GM23248 (cell line): ENCODE results near the gene ZNF469. TPM values are rescaled to one million over a fixed set of nuclear protein-coding genes. Genes with fewer than 3 reads are reported as not detected.

Source experiments
- DNase-seq: peaks from one replicate; pipeline ENCODE4 v3.0.0-alpha.2; 2015
- H2AFZ ChIP-seq: fragments of 200-600 bp; sonication (generic); 2 replicates; pipeline ENCODE4 v1.6.1; 2016; ENCODE audit warnings: antibody characterized with exemption
- H3F3A ChIP-seq: fragments of 200-600 bp; sonication (generic); 2 replicates; pipeline ENCODE4 v1.6.1; 2016; ENCODE audit warnings: mild to moderate bottlenecking, antibody characterized with exemption, mixed run types; ENCODE audit not compliant: insufficient read depth
- H3K27ac ChIP-seq: fragments of 200-600 bp; sonication (generic); 2 replicates; pipeline ENCODE4 v1.5.1; 2016; ENCODE audit warnings: mild to moderate bottlenecking
- H3K27me3 ChIP-seq: fragments of 200-600 bp; sonication (generic); replicated peaks from 2 replicates; pipeline ENCODE4 v1.6.1; 2016; ENCODE audit warnings: mild to moderate bottlenecking; ENCODE audit not compliant: insufficient read depth
- H3K36me3 ChIP-seq: fragments of 200-600 bp; sonication (generic); 2 replicates; pipeline ENCODE4 v1.6.1; 2016; ENCODE audit warnings: low read depth, mild to moderate bottlenecking
- H3K4me1 ChIP-seq: fragments of 200-600 bp; sonication (generic); 2 replicates; pipeline ENCODE4 v1.6.1; 2016; ENCODE audit warnings: mild to moderate bottlenecking; ENCODE audit not compliant: insufficient read depth
- H3K4me2 ChIP-seq: fragments of 200-600 bp; sonication (generic); one replicate; pipeline ENCODE4 v1.6.1; 2016; ENCODE audit warnings: mild to moderate bottlenecking; ENCODE audit not compliant: unreplicated experiment
- H3K4me3 ChIP-seq: fragments of 200-600 bp; sonication (generic); 2 replicates; pipeline ENCODE4 v1.5.1; 2016; ENCODE audit warnings: mild to moderate bottlenecking
- H3K79me2 ChIP-seq: fragments of 200-600 bp; sonication (generic); 2 replicates; pipeline ENCODE4 v1.6.1; 2016; ENCODE audit warnings: mild to moderate bottlenecking; ENCODE audit not compliant: insufficient read depth
- H3K9ac ChIP-seq: fragments of 200-600 bp; sonication (generic); 2 replicates; pipeline ENCODE4 v1.6.1; 2016; ENCODE audit warnings: mild to moderate bottlenecking
- H3K9me2 ChIP-seq: fragments of 200-600 bp; sonication (generic); 2 replicates; pipeline ENCODE4 v1.6.1; 2016; ENCODE audit warnings: mixed run types, mild to moderate bottlenecking, moderate library complexity; ENCODE audit not compliant: insufficient read depth
- H3K9me3 ChIP-seq: fragments of 200-600 bp; sonication (generic); one replicate; pipeline ENCODE4 v1.6.1; 2017; ENCODE audit warnings: low read depth
- H4K20me1 ChIP-seq: fragments of 200-600 bp; sonication (generic); 2 replicates; pipeline ENCODE4 v1.6.0; 2016; ENCODE audit not compliant: insufficient read depth
- EZH2 ChIP-seq: fragments of 200-600 bp; sonication (generic); IDR thresholded peaks from 2 replicates; pipeline ENCODE4 v1.6.1; 2018; ENCODE audit warnings: antibody characterized with exemption, mild to moderate bottlenecking; ENCODE audit not compliant: insufficient read depth, poor library complexity, severe bottlenecking
- EZH2phosphoT487 ChIP-seq: fragments of 200-600 bp; sonication (generic); IDR thresholded peaks from 2 replicates; pipeline ENCODE4 v1.6.1; 2018; ENCODE audit warnings: antibody characterized with exemption, moderate library complexity, mild to moderate bottlenecking, low read depth; ENCODE audit not compliant: insufficient read depth
- WGBS, 2 experiments: methylation state at CpG; one replicate each; pipeline ENCODE4 v1.1.6; 2015 to 2017; ENCODE audit warnings: low lambda C conversion rate in 2 of 2, low coverage in 1 of 2; ENCODE audit errors: missing lambda C conversion rate in 2 of 2; 5-methylcytosine and 5-hydroxymethylcytosine counted together
- in situ Hi-C: fragments of 300-500 bp; cut with MboI; formaldehyde crosslinking; loops from 2 replicates; pipeline ENCODE4 v1.15.0; 2020
- polyA plus RNA-seq: library from polyadenylated mRNA; unstranded; fragments of >200 nt; fragmentation: Nextera tagmentation; extraction: Ambion mirVana; gene quantifications from 2 replicates; pipeline ENCODE4 v1.2.1, GENCODE V29; 2016
- total RNA-seq: library from RNA; depleted of rRNA; stranded (reverse); fragments of >200 nt; shearing (Covaris generic); gene quantifications from 2 replicates; pipeline ENCODE4 v1.2.3, GENCODE V29; 2014

Gene ZNF469
- total and polyA plus RNA-seq, 2 experiments from 2014 or later = 0.65 to 2.6 TPM

- H3K27me3 ChIP-seq = no peaks in the 10 kb centered on the region
- H3K4me3 ChIP-seq = no peak overlapping the region
- H3F3A ChIP-seq = no peaks in the 10 kb centered on the region
- H4K20me1 ChIP-seq = no peaks in the 10 kb centered on the region
- no peaks in the 10 kb centered on the region for H3K36me3 ChIP-seq
- no peaks in the 10 kb centered on the region for H3K9me3 ChIP-seq
- H3K4me2 ChIP-seq = no peak overlapping the region
- no peak overlapping the region for H3K9ac ChIP-seq
- H3K79me2 ChIP-seq = peaks cover 17% of the 10 kb centered on the region; the same call in 1 of the 2 replicates
- no peak overlapping the region for H3K27ac ChIP-seq
- DNase-seq = no peak
- in situ Hi-C loops = no loop called here
- TF ChIP-seq EZH2 = no peak
- no peak for TF ChIP-seq EZH2phosphoT487
- no peaks in the 10 kb centered on the region for H3K9me2 ChIP-seq
- H3K4me1 ChIP-seq = no peaks in the 10 kb centered on the region
- WGBS, 2 experiments = 89 to 91% methylated on average over 19 to 21 of the region's 21 CpGs
- H2AFZ ChIP-seq = no peak overlapping the region
Observed at GRCh38 chr16:88395669-88396584, 13.2 kb downstream of the ZNF469 start.

- Histone ChIP-seq H3K27me3 (no peaks in the 10 kb centered on the region), H3K4me1 (no peaks in the 10 kb centered on the region), H3K9me2 (no peaks in the 10 kb centered on the region), H3K9ac (no peak overlapping the region), H3K4me3 (no peak overlapping the region), H3K27ac (no peak overlapping the region), H3F3A (no peaks in the 10 kb centered on the region), H3K9me3 (no peaks in the 10 kb centered on the region), H3K4me2 (no peak overlapping the region), H3K79me2 (peaks cover 10% of the 10 kb centered on the region; the same call in 1 of the 2 replicates), H3K36me3 (no peaks in the 10 kb centered on the region), H4K20me1 (no peaks in the 10 kb centered on the region), H2AFZ (no peak overlapping the region)
- TF ChIP-seq EZH2 (no peak), EZH2phosphoT487 (no peak)
- WGBS, 2 experiments = 92 to 93% methylated on average over 20 of the region's 20 CpGs
- no peak for DNase-seq
- in situ Hi-C loops = no loop called here
Observed at GRCh38 chr16:88398170-88398873, 15.6 kb downstream of the ZNF469 start.

DNA sequence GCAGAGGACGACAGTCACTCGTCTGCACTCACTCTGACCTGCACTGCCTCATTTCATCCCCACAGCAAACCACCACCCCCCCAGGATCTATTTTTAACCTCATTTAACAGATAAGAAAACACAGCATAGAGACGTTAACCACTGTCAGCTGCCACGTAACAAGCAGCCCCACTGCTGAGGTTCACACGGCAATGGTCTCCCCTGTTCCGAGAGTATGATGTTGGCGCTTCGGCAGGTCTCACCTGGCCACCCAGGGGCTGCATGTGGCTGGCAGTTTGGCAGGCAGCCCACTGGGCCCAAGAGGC is 16.1 kb downstream of the ZNF469 start:
- H3K4me2 ChIP-seq = no peak overlapping the region
- no peak overlapping the region for H2AFZ ChIP-seq
- DNase-seq = no peak
- H3K36me3 ChIP-seq = no peaks in the 10 kb centered on the region
- 88 to 94% methylated on average over 8 of the region's 8 CpGs for WGBS, 2 experiments
- no peaks in the 10 kb centered on the region for H3F3A ChIP-seq
- in situ Hi-C loops = no loop called here
- H3K9me3 ChIP-seq = no peaks in the 10 kb centered on the region
- no peaks in the 10 kb centered on the region for H3K27me3 ChIP-seq
- no peaks in the 10 kb centered on the region for H3K4me1 ChIP-seq
- TF ChIP-seq EZH2 (no peak), EZH2phosphoT487 (no peak)
- H3K9ac ChIP-seq = no peak overlapping the region
- H4K20me1 ChIP-seq = no peaks in the 10 kb centered on the region
- no peaks in the 10 kb centered on the region for H3K9me2 ChIP-seq
- H3K4me3 ChIP-seq = no peak overlapping the region
- no peak overlapping the region for H3K27ac ChIP-seq
- peaks cover 5% of the 10 kb centered on the region; the same call in 1 of the 2 replicates for H3K79me2 ChIP-seq

DNA sequence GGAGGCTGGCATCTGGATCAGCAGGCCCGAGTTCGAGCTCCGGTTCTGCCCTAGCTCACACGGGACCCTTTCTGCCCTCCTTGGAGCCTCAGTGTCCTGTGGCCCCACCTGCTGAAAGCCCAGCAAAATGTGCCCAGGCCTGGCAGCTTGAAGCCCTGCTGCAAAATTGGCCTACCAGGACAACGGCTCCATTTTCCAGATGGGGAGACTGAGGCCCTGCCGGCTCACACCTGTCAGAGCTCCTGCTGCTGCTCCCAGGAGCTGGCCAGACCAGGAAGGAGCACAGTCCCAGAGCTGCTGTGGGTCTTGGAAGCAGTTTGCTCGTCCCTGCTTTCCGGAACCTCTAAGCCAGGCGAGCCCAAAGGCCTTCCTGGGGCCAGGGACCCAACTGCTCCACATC is 17.4 kb downstream of the ZNF469 start:
- H2AFZ ChIP-seq = no peak overlapping the region
- no peaks in the 10 kb centered on the region for H3F3A ChIP-seq
- H3K4me1 ChIP-seq = no peaks in the 10 kb centered on the region
- no peaks in the 10 kb centered on the region for H3K27me3 ChIP-seq
- no peaks in the 10 kb centered on the region for H3K36me3 ChIP-seq
- in situ Hi-C loops = no loop called here
- H3K9me3 ChIP-seq = no peaks in the 10 kb centered on the region
- H3K4me2 ChIP-seq = no peak overlapping the region
- no peak overlapping the region for H3K9ac ChIP-seq
- no peak for TF ChIP-seq EZH2phosphoT487
- WGBS, 2 experiments = 97 to 99% methylated on average over 9 of the region's 9 CpGs
- no peaks in the 10 kb centered on the region for H4K20me1 ChIP-seq
- H3K27ac ChIP-seq = no peak overlapping the region
- no peak for DNase-seq
- H3K9me2 ChIP-seq = no peaks in the 10 kb centered on the region
- H3K79me2 ChIP-seq = 0 out of 2 replicates have a peak, but pooled peaks cover 3% of the 10 kb centered on the region
- no peak overlapping the region for H3K4me3 ChIP-seq
